C4-2B (cell line): ENCODE results near the gene NR3C2.

ENCODE experiments used
- ZFX ChIP-seq: fragments of 450-650 bp; IDR thresholded peaks from 2 replicates; pipeline ENCODE4 v1.6.1; 2017
- TF ChIP-seq, protein P1 (sequence below): fragments of 450-650 bp; conservative IDR thresholded peaks from 2 replicates; pipeline ENCODE4 v1.5.1; 2017; ENCODE audit warnings: mild to moderate bottlenecking

DNA sequence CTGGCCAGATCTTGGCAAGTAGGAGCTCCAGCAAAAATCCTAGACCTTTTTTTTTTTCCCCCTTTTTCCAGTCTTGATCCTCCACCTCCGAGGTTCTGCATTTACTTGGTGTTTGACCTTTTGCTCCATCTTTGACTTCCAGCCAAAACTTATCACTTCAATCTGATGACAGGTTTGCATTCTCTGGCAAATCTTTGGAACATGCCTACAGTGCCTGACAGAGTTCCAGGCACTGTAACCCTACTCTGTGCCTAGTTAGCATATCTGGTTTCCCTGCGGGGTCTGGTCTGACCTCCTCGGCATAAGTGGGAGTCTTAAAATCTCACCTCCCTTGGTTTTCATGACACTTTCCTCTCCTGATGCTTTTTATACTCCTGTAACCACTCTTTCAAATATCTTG, 39.4 kb upstream of the NR3C2 start:
- TF ChIP-seq, protein P1, sequence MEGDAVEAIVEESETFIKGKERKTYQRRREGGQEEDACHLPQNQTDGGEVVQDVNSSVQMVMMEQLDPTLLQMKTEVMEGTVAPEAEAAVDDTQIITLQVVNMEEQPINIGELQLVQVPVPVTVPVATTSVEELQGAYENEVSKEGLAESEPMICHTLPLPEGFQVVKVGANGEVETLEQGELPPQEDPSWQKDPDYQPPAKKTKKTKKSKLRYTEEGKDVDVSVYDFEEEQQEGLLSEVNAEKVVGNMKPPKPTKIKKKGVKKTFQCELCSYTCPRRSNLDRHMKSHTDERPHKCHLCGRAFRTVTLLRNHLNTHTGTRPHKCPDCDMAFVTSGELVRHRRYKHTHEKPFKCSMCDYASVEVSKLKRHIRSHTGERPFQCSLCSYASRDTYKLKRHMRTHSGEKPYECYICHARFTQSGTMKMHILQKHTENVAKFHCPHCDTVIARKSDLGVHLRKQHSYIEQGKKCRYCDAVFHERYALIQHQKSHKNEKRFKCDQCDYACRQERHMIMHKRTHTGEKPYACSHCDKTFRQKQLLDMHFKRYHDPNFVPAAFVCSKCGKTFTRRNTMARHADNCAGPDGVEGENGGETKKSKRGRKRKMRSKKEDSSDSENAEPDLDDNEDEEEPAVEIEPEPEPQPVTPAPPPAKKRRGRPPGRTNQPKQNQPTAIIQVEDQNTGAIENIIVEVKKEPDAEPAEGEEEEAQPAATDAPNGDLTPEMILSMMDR, result no peak
- no peak for TF ChIP-seq ZFX
